SK-N-SH treated with all-trans-retinoic acid at 6 μM for 48 hours (cell line): ENCODE results near the gene TMEM245.

Experiments used
- ATAC-seq: fragments of 200-7000 bp; cut with Tn5 transposase; 3 replicates; pipeline ENCODE4 v1.9.1; 2020; ENCODE audit warnings: mild to moderate bottlenecking, moderate library complexity
- ARNTL ChIP-seq: fragments of 450-650 bp; formaldehyde crosslinking; IDR thresholded peaks from 2 replicates; pipeline ENCODE4 v1.5.0; 2020; ENCODE audit warnings: low read depth, mild to moderate bottlenecking, moderate library complexity, borderline replicate concordance
- BACH2 ChIP-seq: fragments of 250-450 bp; sonication (Bioruptor Pico); IDR thresholded peaks from 2 replicates; pipeline ENCODE4 v1.9.0; 2021; ENCODE audit warnings: mild to moderate bottlenecking, borderline replicate concordance
- CSDC2 ChIP-seq: fragments of 250-450 bp; sonication (Bioruptor Pico); IDR thresholded peaks from 2 replicates; pipeline ENCODE4 v1.5.0; 2020; ENCODE audit warnings: mild to moderate bottlenecking, moderate library complexity
- CSRNP3 ChIP-seq: fragments of 250-450 bp; sonication (Bioruptor Pico); IDR thresholded peaks from 2 replicates; pipeline ENCODE4 v1.5.1; 2021; ENCODE audit warnings: mild to moderate bottlenecking, moderate library complexity
- ESRRG ChIP-seq: fragments of 250-450 bp; sonication (Bioruptor Pico); IDR thresholded peaks from 2 replicates; pipeline ENCODE4 v1.6.1; 2021; ENCODE audit warnings: mild to moderate bottlenecking
- GLIS3 ChIP-seq: fragments of 250-450 bp; sonication (Bioruptor Pico); IDR thresholded peaks from 2 replicates; pipeline ENCODE4 v1.5.0; 2020; ENCODE audit warnings: mild to moderate bottlenecking, moderate library complexity
- ISL1 ChIP-seq: fragments of 250-450 bp; sonication (Bioruptor Pico); IDR thresholded peaks from 2 replicates; pipeline ENCODE4 v2.1.2; 2022; ENCODE audit warnings: mild to moderate bottlenecking, moderate library complexity
- OSR1 ChIP-seq: fragments of 250-450 bp; sonication (Bioruptor Pico); IDR thresholded peaks from 2 replicates; pipeline ENCODE4 v1.8.0; 2022; ENCODE audit warnings: moderate library complexity, mild to moderate bottlenecking, inconsistent platforms
- PPARA ChIP-seq: fragments of 250-450 bp; sonication (Bioruptor Pico); IDR thresholded peaks from 2 replicates; pipeline ENCODE4 v1.5.0; 2020; ENCODE audit warnings: mild to moderate bottlenecking, borderline replicate concordance
- RARB ChIP-seq: fragments of 250-450 bp; sonication (Bioruptor Pico); IDR thresholded peaks from 2 replicates; pipeline ENCODE4 v1.8.0; 2021; ENCODE audit warnings: mild to moderate bottlenecking, moderate library complexity
- SNAI2 ChIP-seq: fragments of 250-450 bp; sonication (Bioruptor Pico); IDR thresholded peaks from 2 replicates; pipeline ENCODE4 v1.5.0; 2020; ENCODE audit warnings: mild to moderate bottlenecking, moderate library complexity
- TSHZ2 ChIP-seq: fragments of 250-450 bp; sonication (Bioruptor Pico); IDR thresholded peaks from 2 replicates; pipeline ENCODE4 v1.5.0; 2020; ENCODE audit warnings: mild to moderate bottlenecking, moderate library complexity
- ZC3H10 ChIP-seq: fragments of 250-450 bp; sonication (Bioruptor Pico); IDR thresholded peaks from 2 replicates; pipeline ENCODE4 v1.5.1; 2021; ENCODE audit warnings: mild to moderate bottlenecking, moderate library complexity
- ZFP3 ChIP-seq: fragments of 250-450 bp; sonication (Bioruptor Pico); IDR thresholded peaks from 2 replicates; pipeline ENCODE4 v1.5.0; 2020; ENCODE audit warnings: mild to moderate bottlenecking, moderate library complexity
- ZNF70 ChIP-seq: fragments of 450-650 bp; formaldehyde crosslinking; IDR thresholded peaks from 2 replicates; pipeline ENCODE4 v1.5.0; 2020; ENCODE audit warnings: mild to moderate bottlenecking, moderate library complexity
- ZNF8 ChIP-seq: fragments of 450-650 bp; formaldehyde crosslinking; IDR thresholded peaks from 2 replicates; pipeline ENCODE4 v1.5.0; 2020; ENCODE audit warnings: mild to moderate bottlenecking, moderate library complexity
- TF ChIP-seq, protein P1 (sequence below): fragments of 250-450 bp; sonication (Bioruptor Pico); IDR thresholded peaks from 2 replicates; pipeline ENCODE4 v1.8.0; 2021; ENCODE audit warnings: low read depth, mild to moderate bottlenecking, moderate library complexity, borderline replicate concordance
- TF ChIP-seq, protein P2 (sequence below): fragments of 250-450 bp; sonication (Bioruptor Pico); IDR thresholded peaks from 2 replicates; pipeline ENCODE4 v1.5.1; 2020; ENCODE audit warnings: low read depth, mild to moderate bottlenecking, moderate library complexity

Gene TMEM245

DNA sequence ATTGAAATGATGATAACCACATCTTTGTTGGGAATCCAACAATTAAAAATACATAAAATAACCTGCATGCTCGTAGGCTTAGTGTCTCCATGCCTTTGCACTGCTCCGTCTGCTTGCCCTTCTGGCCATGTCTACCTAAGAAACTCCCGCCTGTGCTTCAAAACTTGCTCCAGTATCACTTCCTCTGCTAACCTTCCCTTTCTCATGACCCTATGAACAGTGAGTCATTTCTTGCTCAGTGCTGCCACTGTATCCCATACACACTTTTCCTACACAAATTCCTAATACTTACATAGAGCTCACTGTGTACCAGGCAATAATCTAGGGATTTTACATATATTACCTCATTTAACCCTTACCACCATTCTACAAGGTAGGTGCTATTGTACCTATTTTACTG, 33.5 kb downstream of the TMEM245 start:
- 0 out of 3 replicates have a peak, but pooled peaks have one; percentile 42 for ATAC-seq
- TF ChIP-seq, protein P1, sequence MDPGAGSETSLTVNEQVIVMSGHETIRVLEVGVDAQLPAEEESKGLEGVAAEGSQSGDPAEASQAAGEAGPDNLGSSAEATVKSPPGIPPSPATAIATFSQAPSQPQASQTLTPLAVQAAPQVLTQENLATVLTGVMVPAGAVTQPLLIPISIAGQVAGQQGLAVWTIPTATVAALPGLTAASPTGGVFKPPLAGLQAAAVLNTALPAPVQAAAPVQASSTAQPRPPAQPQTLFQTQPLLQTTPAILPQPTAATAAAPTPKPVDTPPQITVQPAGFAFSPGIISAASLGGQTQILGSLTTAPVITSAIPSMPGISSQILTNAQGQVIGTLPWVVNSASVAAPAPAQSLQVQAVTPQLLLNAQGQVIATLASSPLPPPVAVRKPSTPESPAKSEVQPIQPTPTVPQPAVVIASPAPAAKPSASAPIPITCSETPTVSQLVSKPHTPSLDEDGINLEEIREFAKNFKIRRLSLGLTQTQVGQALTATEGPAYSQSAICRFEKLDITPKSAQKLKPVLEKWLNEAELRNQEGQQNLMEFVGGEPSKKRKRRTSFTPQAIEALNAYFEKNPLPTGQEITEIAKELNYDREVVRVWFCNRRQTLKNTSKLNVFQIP (CRISPR knock-in tag), result no peak
- TF ChIP-seq ZFP3 (CRISPR knock-in tag), result peak; percentile 93

DNA sequence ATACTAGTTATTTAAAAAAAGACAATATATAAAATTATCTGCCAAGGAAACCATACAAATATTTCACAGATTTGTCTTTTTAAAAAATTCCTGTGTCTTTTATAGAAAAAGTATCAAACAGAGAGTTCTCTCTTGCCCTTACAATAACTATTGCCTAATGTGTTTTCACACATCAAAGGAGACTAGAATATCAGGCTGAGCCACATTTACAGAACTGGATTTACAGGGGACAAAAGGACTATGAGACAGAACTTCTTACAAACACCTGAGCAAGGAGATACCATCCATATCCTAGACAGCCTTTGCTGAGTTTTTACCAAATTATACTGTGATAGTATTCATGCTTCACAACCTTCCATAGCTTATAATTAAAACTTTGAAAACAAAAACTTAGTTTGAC, 34.2 kb downstream of the TMEM245 start:
- TF ChIP-seq OSR1 (no peak), PPARA (CRISPR knock-in tag) (no peak), SNAI2 (CRISPR knock-in tag) (no peak), CSDC2 (CRISPR knock-in tag) (no peak), ZNF8 (CRISPR knock-in tag) (no peak), ESRRG (CRISPR knock-in tag) (no peak), ZFP3 (CRISPR knock-in tag) (no peak), ZC3H10 (CRISPR knock-in tag) (no peak), ISL1 (CRISPR knock-in tag) (no peak), RARB (CRISPR knock-in tag) (no peak), CSRNP3 (no peak), TSHZ2 (CRISPR knock-in tag) (no peak), GLIS3 (CRISPR knock-in tag) (no peak), ARNTL (no peak)
- no peak for ATAC-seq

DNA sequence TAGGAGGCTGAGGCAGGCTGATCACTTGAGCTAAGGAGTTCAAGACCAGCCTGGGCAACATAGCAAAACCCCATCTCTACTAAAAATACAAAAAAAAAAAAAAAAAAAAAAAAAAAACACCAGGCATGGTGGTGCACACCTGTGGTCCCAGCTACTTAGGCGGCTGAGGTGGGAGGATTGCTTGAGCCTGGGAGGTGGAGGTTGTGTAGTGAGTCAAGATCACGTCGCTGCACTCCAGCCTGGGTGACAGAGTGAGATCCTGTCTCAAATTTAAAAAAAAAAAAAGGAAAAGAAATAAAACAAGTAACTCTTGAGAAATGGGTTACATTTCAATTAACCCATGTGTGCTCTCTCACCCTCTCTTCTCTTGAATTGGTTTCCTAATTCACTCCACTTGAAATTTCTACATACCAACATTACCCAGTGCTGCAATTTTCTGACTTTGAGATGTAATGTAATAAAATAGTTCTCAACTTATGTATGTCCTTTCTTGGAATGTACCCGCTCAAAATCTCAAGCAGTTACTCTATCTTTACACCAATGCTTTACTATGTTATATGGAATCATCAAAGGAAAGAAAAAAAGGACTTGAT, 35.8 kb downstream of the TMEM245 start:
- ATAC-seq, result no peak
- TF ChIP-seq ZFP3 (CRISPR knock-in tag), result no peak
- TF ChIP-seq BACH2, result no peak
- TF ChIP-seq ESRRG (CRISPR knock-in tag), result no peak
- TF ChIP-seq TSHZ2 (CRISPR knock-in tag), result no peak
- TF ChIP-seq, protein P2, sequence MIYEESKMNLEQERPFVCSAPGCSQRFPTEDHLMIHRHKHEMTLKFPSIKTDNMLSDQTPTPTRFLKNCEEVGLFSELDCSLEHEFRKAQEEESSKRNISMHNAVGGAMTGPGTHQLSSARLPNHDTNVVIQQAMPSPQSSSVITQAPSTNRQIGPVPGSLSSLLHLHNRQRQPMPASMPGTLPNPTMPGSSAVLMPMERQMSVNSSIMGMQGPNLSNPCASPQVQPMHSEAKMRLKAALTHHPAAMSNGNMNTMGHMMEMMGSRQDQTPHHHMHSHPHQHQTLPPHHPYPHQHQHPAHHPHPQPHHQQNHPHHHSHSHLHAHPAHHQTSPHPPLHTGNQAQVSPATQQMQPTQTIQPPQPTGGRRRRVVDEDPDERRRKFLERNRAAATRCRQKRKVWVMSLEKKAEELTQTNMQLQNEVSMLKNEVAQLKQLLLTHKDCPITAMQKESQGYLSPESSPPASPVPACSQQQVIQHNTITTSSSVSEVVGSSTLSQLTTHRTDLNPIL (CRISPR knock-in tag), result no peak
- TF ChIP-seq ZNF70 (CRISPR knock-in tag), result no peak

DNA sequence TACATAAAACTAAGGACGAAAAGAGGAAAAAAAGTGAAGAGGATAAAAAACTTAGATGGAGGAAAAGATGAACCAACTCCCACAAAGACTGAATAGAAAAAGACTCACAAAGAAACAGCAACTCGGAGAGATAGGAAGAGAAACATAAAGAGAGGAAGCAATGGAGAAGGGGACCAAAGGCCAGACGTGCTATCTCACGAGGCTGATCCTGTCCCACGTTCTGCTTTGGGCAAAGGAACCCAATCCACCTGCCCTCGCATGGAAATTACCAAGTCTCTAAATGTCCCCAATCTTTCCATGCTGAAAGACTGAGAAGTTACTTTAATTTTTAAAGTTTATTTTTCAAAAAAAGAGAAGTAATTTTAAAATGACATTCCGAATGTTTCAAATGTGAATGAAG, 36.6 kb downstream of the TMEM245 start:
- TF ChIP-seq SNAI2 (CRISPR knock-in tag), result no peak
- ATAC-seq, result no peak
